Measurements from ENCODE around the gene BYSL.

Gene BYSL

GRCh38 chr6:41914869-41915530 lies 6.3 kb upstream of the BYSL start:
- DNase-seq (ENCODE audit: low read depth in 2 of 2), result no peak

- DNase-seq (ENCODE audit: low read depth in 2 of 2), result peak; percentile 82 to 85
Observed at GRCh38 chr6:41917528-41917927, 3.8 kb upstream of the BYSL start.

- no peak for DNase-seq (ENCODE audit: low read depth in 2 of 2)
Observed at GRCh38 chr6:41921712-41921998, 356 bp downstream of the BYSL start.

- no peak for DNase-seq (ENCODE audit: low read depth in 2 of 2)
Observed at GRCh38 chr6:41922154-41922553, 855 bp downstream of the BYSL start.

- no peak for DNase-seq (ENCODE audit: low read depth in 2 of 2)
Observed at GRCh38 chr6:41927253-41927652, 6.0 kb downstream of the BYSL start.

- no peak for DNase-seq (ENCODE audit: low read depth in 2 of 2)
Observed at GRCh38 chr6:41929924-41930323, 8.6 kb downstream of the BYSL start.

GRCh38 chr6:41931792-41932191 lies 10.5 kb downstream of the BYSL start:
- no peak for DNase-seq (ENCODE audit: low read depth in 2 of 2)

GRCh38 chr6:41932378-41932777 lies 11.1 kb downstream of the BYSL start:
- no peak for DNase-seq (ENCODE audit: low read depth in 2 of 2)

- no peak for DNase-seq (ENCODE audit: low read depth in 2 of 2)
Observed at GRCh38 chr6:41934278-41935192, 13.2 kb downstream of the BYSL start.

GRCh38 chr6:41935193-41935574 lies 13.9 kb downstream of the BYSL start:
- no peak for DNase-seq (ENCODE audit: low read depth in 2 of 2)

- DNase-seq (ENCODE audit: low read depth in 2 of 2), result no peak
Observed at GRCh38 chr6:41935685-41936072, 14.4 kb downstream of the BYSL start.

- DNase-seq (ENCODE audit: low read depth in 2 of 2), result peak; percentile 44 to 52
Observed at GRCh38 chr6:41936073-41936837, 15.0 kb downstream of the BYSL start.

GRCh38 chr6:41937472-41937860 lies 16.2 kb downstream of the BYSL start:
- DNase-seq (ENCODE audit: low read depth in 2 of 2), result no peak

- DNase-seq (ENCODE audit: low read depth in 2 of 2), result no peak
Observed at GRCh38 chr6:41937861-41938574, 16.7 kb downstream of the BYSL start.

- no peak for DNase-seq (ENCODE audit: low read depth in 2 of 2)
Observed at GRCh38 chr6:41938590-41939175, 17.4 kb downstream of the BYSL start.

- peak in 1 of 2 experiments; percentile 18 for DNase-seq (ENCODE audit: low read depth in 2 of 2)
Observed at GRCh38 chr6:41939176-41939847, 18.0 kb downstream of the BYSL start.

GRCh38 chr6:41939848-41940758 lies 18.8 kb downstream of the BYSL start:
- DNase-seq (ENCODE audit: low read depth in 2 of 2), result peak; percentile 35 to 39

GRCh38 chr6:41940759-41941279 lies 19.5 kb downstream of the BYSL start:
- no peak for DNase-seq (ENCODE audit: low read depth in 2 of 2)

GRCh38 chr6:41941280-41942066 lies 20.2 kb downstream of the BYSL start, which contains the start of gene CCND3:
CCND3 (minus strand) TSS chr6:41941808; CDS start chr6:41941649, 159 bp downstream.
- DNase-seq (ENCODE audit: low read depth in 2 of 2), result peak; percentile 64 to 70

Data from fibroblast of skin of left biceps (primary cell).